Measurements from ENCODE around the gene MLST8.

MLST8 gene

GRCh38 chr16:2165861-2166260 is 39.4 kb upstream of the MLST8 start:
- H3K4me1 ChIP-seq (ENCODE audit: control insufficient read depth, low read depth, low read length), result no peaks in the 10 kb centered on the region
- H3K4me3 ChIP-seq (ENCODE audit: low read length), result no peak overlapping the region
- H3K9me3 ChIP-seq (ENCODE audit: control insufficient read depth, low read depth, low read length), result no peaks in the 10 kb centered on the region
- H3K9ac ChIP-seq (ENCODE audit: low read length), result no peak overlapping the region
- no peaks in the 10 kb centered on the region for H3K27me3 ChIP-seq (ENCODE audit: control insufficient read depth, insufficient read depth, low read length)
- peaks cover 27% of the 10 kb centered on the region for H3K36me3 ChIP-seq (ENCODE audit: control insufficient read depth, low read depth, low read length)
- no peak overlapping the region for H3K27ac ChIP-seq (ENCODE audit: low read length)

DNA sequence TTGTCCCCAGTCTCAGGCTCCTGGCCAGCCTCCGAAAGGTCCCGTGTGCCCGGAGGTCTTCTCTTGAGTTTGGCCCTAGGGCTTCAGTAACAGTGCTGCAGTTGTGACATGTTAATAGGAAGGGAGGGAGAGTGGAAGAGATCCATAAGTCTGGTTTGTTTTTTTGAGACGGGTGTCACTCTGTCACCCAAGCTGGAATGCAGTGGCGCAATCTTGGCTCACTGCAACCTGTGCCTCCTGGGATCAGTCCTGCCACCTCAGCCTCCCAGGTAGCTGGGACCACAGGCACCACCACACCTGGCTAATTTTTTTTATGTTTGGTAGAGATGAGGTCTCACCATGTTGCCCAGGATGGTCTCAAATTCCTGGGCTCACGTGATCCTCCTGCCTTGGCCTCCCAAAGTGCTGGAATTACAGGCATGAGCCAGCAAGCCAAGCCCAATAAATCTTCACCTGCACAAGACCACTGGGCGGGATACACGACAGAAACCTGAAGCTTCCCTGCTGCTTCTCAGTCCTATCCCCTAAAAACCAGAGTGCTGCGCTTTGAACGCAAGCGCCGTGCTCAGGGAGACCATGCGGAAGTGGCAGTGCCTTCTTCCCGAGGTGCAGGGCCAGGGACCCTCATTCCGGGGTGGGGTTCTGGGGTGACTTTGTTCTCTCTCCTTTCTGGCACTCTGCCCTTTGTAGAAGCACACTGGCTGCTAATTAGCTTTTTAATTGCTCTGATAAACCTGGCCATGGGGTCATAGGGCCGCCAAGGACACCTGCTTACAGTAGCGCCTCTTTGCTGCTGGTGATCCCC is 38.8 kb upstream of the MLST8 start:
- no peak overlapping the region for H3K4me3 ChIP-seq (ENCODE audit: low read length)
- H3K36me3 ChIP-seq (ENCODE audit: control insufficient read depth, low read depth, low read length), result peaks cover 32% of the 10 kb centered on the region
- H3K27ac ChIP-seq (ENCODE audit: low read length), result no peak overlapping the region
- no peak overlapping the region for H3K9ac ChIP-seq (ENCODE audit: low read length)
- H3K27me3 ChIP-seq (ENCODE audit: control insufficient read depth, insufficient read depth, low read length), result no peaks in the 10 kb centered on the region
- no peaks in the 10 kb centered on the region for H3K4me1 ChIP-seq (ENCODE audit: control insufficient read depth, low read depth, low read length)
- no peaks in the 10 kb centered on the region for H3K9me3 ChIP-seq (ENCODE audit: control insufficient read depth, low read depth, low read length)

DNA sequence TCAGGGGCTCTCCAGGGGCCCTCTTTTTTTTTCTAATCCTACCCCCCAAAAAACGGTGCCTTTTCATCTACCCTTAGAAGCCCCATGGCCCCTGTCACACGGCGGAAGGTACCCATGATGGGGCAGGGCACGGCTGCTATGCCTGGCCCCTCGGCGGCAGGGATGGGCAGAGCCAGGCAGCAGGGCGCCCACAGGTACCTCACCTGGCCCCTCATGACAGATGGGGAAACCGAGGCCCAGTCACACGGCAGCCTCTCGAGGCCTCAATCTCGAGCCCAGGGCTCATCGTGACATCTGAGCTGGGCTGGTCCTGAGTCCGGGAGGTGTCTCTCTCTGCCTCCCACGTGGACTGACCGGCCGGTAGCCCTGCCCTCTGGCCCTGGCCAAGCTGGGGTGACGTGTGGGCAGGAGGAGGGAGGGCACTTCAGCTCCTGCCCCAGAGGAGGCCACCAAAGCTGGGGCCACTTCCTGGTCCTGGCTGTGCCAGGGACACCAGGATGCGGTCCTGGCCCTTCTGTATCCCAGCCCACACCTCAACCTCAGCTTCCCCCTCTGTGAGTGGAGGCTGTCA is 38.1 kb upstream of the MLST8 start:
- Histone ChIP-seq H3K36me3 (ENCODE audit: control insufficient read depth, low read depth, low read length) (peaks cover 32% of the 10 kb centered on the region), H3K4me1 (ENCODE audit: control insufficient read depth, low read depth, low read length) (no peaks in the 10 kb centered on the region), H3K9me3 (ENCODE audit: control insufficient read depth, low read depth, low read length) (no peaks in the 10 kb centered on the region)

DNA sequence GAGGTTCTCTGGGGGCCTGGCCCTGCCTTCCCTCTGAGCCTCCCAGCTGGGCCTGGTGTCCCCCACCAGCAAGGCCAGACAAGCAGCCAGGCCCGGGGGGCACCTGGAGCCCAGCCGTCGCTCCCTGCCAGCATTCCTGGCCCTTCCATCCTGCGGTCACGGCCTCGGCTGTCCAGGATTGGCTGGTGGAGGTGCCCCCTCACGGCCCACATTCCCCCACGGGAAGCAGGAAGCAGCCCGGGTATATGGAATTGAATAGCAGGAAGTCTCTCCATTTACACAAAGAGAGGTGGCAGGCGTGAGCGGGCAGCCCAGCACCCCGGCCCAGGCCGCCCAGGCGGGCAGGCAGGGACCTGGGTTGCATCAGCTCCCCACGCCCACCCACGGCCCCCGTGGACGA is 35.2 kb upstream of the MLST8 start:
- Histone ChIP-seq H3K27ac (ENCODE audit: low read length) (no peak overlapping the region), H3K27me3 (ENCODE audit: control insufficient read depth, insufficient read depth, low read length) (no peaks in the 10 kb centered on the region), H3K9ac (ENCODE audit: low read length) (no peak overlapping the region), H3K4me1 (ENCODE audit: control insufficient read depth, low read depth, low read length) (no peaks in the 10 kb centered on the region), H3K4me3 (ENCODE audit: low read length) (no peak overlapping the region), H3K9me3 (ENCODE audit: control insufficient read depth, low read depth, low read length) (no peaks in the 10 kb centered on the region), H3K36me3 (ENCODE audit: control insufficient read depth, low read depth, low read length) (peaks cover 52% of the 10 kb centered on the region)

More for the DNA sequence above, 38.1 kb upstream of the MLST8 start:
- no peaks in the 10 kb centered on the region for H3K27me3 ChIP-seq (ENCODE audit: control insufficient read depth, insufficient read depth, low read length)
- no peak overlapping the region for H3K4me3 ChIP-seq (ENCODE audit: low read length)
- no peak overlapping the region for H3K9ac ChIP-seq (ENCODE audit: low read length)
- H3K27ac ChIP-seq (ENCODE audit: low read length), result no peak overlapping the region

GRCh38 chr16:2170587-2171435 is 34.4 kb upstream of the MLST8 start:
- Histone ChIP-seq H3K4me3 (ENCODE audit: low read length) (no peak overlapping the region), H3K9ac (ENCODE audit: low read length) (no peak overlapping the region), H3K36me3 (ENCODE audit: control insufficient read depth, low read depth, low read length) (peaks cover 58% of the 10 kb centered on the region), H3K27ac (ENCODE audit: low read length) (no peak overlapping the region), H3K27me3 (ENCODE audit: control insufficient read depth, insufficient read depth, low read length) (no peaks in the 10 kb centered on the region), H3K4me1 (ENCODE audit: control insufficient read depth, low read depth, low read length) (no peaks in the 10 kb centered on the region), H3K9me3 (ENCODE audit: control insufficient read depth, low read depth, low read length) (no peaks in the 10 kb centered on the region)

- no peak overlapping the region for H3K4me3 ChIP-seq (ENCODE audit: low read length)
- no peaks in the 10 kb centered on the region for H3K9me3 ChIP-seq (ENCODE audit: control insufficient read depth, low read depth, low read length)
- H3K4me1 ChIP-seq (ENCODE audit: control insufficient read depth, low read depth, low read length), result no peaks in the 10 kb centered on the region
- no peak overlapping the region for H3K9ac ChIP-seq (ENCODE audit: low read length)
- H3K27ac ChIP-seq (ENCODE audit: low read length), result no peak overlapping the region
- H3K27me3 ChIP-seq (ENCODE audit: control insufficient read depth, insufficient read depth, low read length), result no peaks in the 10 kb centered on the region
- peaks cover 55% of the 10 kb centered on the region for H3K36me3 ChIP-seq (ENCODE audit: control insufficient read depth, low read depth, low read length)
These were observed 33.6 kb upstream of the MLST8 start for GRCh38 chr16:2171601-2172178.

DNA sequence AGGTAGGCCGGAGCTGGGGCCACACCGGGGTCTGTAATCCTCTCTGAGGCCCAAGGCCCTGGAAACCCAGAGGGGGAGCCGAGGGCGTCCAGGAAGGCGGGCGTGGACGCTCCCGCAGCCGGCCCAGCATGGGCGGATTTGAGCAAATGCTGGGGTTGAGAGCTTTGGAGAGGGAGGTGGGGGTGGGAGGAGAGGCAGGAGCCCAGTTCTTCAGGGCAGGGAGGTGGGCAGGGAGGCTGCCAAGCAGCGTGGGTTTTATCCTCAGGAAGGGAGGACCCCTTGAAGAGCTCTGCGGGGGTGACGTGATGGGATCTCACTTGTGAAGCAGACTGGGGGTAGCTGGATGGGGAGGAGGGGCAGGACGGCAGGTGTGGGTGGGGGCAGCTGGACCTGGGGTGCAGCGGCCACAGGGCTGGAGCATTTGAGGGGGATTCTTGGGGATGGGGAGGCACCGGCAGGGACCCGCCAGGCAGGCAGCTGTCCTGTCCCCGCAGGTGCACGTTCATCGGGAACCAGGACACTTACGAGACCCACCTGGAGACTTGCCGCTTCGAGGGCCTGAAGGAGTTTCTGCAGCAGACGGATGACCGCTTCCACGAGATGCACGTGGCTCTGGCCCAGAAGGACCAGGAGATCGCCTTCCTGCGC is 32.4 kb upstream of the MLST8 start:
- H3K27me3 ChIP-seq (ENCODE audit: control insufficient read depth, insufficient read depth, low read length), result no peaks in the 10 kb centered on the region
- no peak overlapping the region for H3K27ac ChIP-seq (ENCODE audit: low read length)
- H3K4me1 ChIP-seq (ENCODE audit: control insufficient read depth, low read depth, low read length), result no peaks in the 10 kb centered on the region
- H3K9ac ChIP-seq (ENCODE audit: low read length), result no peak overlapping the region
- peaks cover 48% of the 10 kb centered on the region for H3K36me3 ChIP-seq (ENCODE audit: control insufficient read depth, low read depth, low read length)
- H3K9me3 ChIP-seq (ENCODE audit: control insufficient read depth, low read depth, low read length), result no peaks in the 10 kb centered on the region
- no peak overlapping the region for H3K4me3 ChIP-seq (ENCODE audit: low read length)

DNA sequence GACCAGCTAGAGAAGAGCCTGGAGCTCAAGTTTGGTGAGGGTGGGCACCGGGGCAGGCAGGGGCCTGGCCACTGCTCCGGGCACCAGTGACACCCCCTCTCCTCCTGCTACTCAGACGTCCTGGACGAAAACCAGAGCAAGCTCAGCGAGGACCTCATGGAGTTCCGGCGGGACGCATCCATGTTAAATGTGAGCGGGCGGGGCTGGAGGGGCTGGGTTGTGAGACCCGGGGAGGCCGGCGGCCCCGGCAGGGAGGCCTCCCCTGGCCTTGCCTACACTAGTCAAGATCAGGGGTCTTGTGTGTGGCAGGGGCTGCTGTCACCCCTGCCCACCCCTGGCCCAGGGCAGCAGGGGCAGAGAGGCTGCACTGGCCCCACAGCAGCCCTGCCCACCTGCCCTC is 31.9 kb upstream of the MLST8 start:
- Histone ChIP-seq H3K36me3 (ENCODE audit: control insufficient read depth, low read depth, low read length) (peaks cover 43% of the 10 kb centered on the region), H3K27ac (ENCODE audit: low read length) (no peak overlapping the region), H3K27me3 (ENCODE audit: control insufficient read depth, insufficient read depth, low read length) (no peaks in the 10 kb centered on the region), H3K9me3 (ENCODE audit: control insufficient read depth, low read depth, low read length) (no peaks in the 10 kb centered on the region), H3K9ac (ENCODE audit: low read length) (no peak overlapping the region), H3K4me1 (ENCODE audit: control insufficient read depth, low read depth, low read length) (no peaks in the 10 kb centered on the region), H3K4me3 (ENCODE audit: low read length) (no peak overlapping the region)

GRCh38 chr16:2173916-2174315 is 31.3 kb upstream of the MLST8 start:
- no peak overlapping the region for H3K9ac ChIP-seq (ENCODE audit: low read length)
- no peak overlapping the region for H3K27ac ChIP-seq (ENCODE audit: low read length)
- no peaks in the 10 kb centered on the region for H3K4me1 ChIP-seq (ENCODE audit: control insufficient read depth, low read depth, low read length)
- H3K36me3 ChIP-seq (ENCODE audit: control insufficient read depth, low read depth, low read length), result peaks cover 40% of the 10 kb centered on the region
- H3K4me3 ChIP-seq (ENCODE audit: low read length), result no peak overlapping the region
- no peaks in the 10 kb centered on the region for H3K27me3 ChIP-seq (ENCODE audit: control insufficient read depth, insufficient read depth, low read length)
- no peaks in the 10 kb centered on the region for H3K9me3 ChIP-seq (ENCODE audit: control insufficient read depth, low read depth, low read length)

DNA sequence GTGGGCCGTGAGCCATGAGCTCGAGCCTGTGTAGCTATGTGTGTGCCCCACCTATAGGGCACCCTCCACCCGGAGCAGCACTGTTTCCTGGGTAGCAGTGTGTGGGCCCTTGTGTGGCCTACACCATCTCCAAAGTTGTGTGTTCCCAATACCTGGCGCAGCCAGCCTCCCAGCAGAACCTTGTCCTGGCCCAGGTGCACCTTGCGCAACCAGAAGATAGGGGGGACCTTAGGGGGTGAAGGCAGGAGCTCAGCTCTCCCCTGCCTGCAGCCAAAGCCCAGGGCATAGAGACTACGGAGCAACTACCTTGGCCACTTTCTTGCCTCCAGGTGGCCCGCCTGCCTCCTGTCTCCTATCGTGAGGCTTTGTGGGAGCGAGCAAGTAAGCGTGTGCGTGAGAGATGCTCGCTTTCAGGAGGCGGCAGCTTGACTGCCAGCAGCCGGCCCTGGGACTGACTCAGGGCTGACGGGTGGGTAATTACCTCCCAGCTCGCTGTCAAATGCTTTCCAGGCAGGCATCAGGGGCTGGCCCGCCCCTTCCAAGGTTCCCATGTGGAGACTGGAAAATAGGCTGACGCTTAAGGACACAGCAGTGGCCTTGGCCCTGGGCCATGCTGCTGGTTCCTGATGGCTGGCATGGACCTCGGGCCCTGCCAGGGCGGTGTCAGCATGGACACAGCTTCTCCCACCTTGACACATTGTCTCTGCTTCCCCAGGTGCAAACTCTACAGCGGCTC is 30.7 kb upstream of the MLST8 start:
- Histone ChIP-seq H3K9me3 (ENCODE audit: control insufficient read depth, low read depth, low read length) (no peaks in the 10 kb centered on the region), H3K36me3 (ENCODE audit: control insufficient read depth, low read depth, low read length) (peaks cover 38% of the 10 kb centered on the region), H3K9ac (ENCODE audit: low read length) (no peak overlapping the region), H3K4me3 (ENCODE audit: low read length) (no peak overlapping the region), H3K4me1 (ENCODE audit: control insufficient read depth, low read depth, low read length) (no peaks in the 10 kb centered on the region), H3K27ac (ENCODE audit: low read length) (no peak overlapping the region), H3K27me3 (ENCODE audit: control insufficient read depth, insufficient read depth, low read length) (no peaks in the 10 kb centered on the region)

Data from iPS-18a (cell line).